ENCODE results near the gene NT5DC1. TPM values are rescaled to one million over a fixed set of nuclear protein-coding genes. Genes with fewer than 3 reads are reported as not detected.

Gene NT5DC1
- total RNA-seq, 1 experiment from 2014 or later, result 63.7 TPM

DNA sequence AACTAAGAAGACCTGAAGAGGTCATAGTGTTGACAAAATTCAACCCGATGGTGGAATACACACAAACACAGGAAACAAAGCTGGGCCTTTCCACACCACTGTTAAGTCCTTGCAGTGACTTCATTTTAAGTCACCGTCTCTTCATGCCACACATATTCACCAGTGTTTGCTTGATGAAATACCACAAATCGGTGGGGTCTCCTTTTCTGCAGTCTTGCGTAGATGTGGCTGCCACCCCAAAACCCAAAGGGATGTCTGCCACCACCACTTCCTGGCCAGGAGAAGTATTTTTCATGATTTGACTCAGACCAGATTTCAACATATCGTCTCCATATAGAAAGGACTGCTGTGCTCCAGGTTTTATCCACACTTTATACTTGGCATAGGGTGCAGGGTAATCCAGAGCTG lies 36.3 kb downstream of the NT5DC1 start:
- no peaks in the 10 kb centered on the region for H3K36me3 ChIP-seq (ENCODE audit: control insufficient read depth in 1 of 2, insufficient read depth in 2 of 2, low read length in 2 of 2)
- no peaks in the 10 kb centered on the region for H3K9me2 ChIP-seq (ENCODE audit: insufficient read depth)
- no peak for ATAC-seq
- H3K27ac ChIP-seq (ENCODE audit: low read depth, low read length), result no peak overlapping the region
- no peak overlapping the region for H3K4me2 ChIP-seq (ENCODE audit: low read length)
- POLR2A ChIA-PET, result no interaction called here
- H3K27me3 ChIP-seq (ENCODE audit: insufficient read depth, low read length), result no peaks in the 10 kb centered on the region
- TF ChIP-seq, protein P1, sequence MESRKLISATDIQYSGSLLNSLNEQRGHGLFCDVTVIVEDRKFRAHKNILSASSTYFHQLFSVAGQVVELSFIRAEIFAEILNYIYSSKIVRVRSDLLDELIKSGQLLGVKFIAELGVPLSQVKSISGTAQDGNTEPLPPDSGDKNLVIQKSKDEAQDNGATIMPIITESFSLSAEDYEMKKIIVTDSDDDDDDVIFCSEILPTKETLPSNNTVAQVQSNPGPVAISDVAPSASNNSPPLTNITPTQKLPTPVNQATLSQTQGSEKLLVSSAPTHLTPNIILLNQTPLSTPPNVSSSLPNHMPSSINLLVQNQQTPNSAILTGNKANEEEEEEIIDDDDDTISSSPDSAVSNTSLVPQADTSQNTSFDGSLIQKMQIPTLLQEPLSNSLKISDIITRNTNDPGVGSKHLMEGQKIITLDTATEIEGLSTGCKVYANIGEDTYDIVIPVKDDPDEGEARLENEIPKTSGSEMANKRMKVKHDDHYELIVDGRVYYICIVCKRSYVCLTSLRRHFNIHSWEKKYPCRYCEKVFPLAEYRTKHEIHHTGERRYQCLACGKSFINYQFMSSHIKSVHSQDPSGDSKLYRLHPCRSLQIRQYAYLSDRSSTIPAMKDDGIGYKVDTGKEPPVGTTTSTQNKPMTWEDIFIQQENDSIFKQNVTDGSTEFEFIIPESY (IDR thresholded peaks at IDR 0.05; ENCODE audit: extremely low read depth, insufficient replicate concordance, low read length), result no peak
- TF ChIP-seq CBX3 (IDR thresholded peaks at IDR 0.05; ENCODE audit: low read depth), result no peak
- TF ChIP-seq, protein P2, sequence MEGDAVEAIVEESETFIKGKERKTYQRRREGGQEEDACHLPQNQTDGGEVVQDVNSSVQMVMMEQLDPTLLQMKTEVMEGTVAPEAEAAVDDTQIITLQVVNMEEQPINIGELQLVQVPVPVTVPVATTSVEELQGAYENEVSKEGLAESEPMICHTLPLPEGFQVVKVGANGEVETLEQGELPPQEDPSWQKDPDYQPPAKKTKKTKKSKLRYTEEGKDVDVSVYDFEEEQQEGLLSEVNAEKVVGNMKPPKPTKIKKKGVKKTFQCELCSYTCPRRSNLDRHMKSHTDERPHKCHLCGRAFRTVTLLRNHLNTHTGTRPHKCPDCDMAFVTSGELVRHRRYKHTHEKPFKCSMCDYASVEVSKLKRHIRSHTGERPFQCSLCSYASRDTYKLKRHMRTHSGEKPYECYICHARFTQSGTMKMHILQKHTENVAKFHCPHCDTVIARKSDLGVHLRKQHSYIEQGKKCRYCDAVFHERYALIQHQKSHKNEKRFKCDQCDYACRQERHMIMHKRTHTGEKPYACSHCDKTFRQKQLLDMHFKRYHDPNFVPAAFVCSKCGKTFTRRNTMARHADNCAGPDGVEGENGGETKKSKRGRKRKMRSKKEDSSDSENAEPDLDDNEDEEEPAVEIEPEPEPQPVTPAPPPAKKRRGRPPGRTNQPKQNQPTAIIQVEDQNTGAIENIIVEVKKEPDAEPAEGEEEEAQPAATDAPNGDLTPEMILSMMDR (IDR thresholded peaks at IDR 0.05 in 2 of 3, conservative IDR thresholded peaks at IDR 0.05 in 1 of 3; ENCODE audit: borderline replicate concordance in 1 of 3, insufficient read depth in 1 of 3, low read depth in 2 of 3, low read length in 2 of 3), result no peak
- no peak for TF ChIP-seq TCF7L2 (IDR thresholded peaks at IDR 0.05; ENCODE audit: borderline replicate concordance, extremely low read depth, insufficient read depth, insufficient read length)
- TF ChIP-seq SIN3A (IDR thresholded peaks at IDR 0.05; ENCODE audit: low read depth), result no peak
- TF ChIP-seq SRF (IDR thresholded peaks at IDR 0.05; ENCODE audit: low read depth), result no peak
- TF ChIP-seq, protein P3, sequence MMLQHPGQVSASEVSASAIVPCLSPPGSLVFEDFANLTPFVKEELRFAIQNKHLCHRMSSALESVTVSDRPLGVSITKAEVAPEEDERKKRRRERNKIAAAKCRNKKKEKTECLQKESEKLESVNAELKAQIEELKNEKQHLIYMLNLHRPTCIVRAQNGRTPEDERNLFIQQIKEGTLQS (IDR thresholded peaks at IDR 0.05), result no peak
- intact Hi-C loops (cut with micrococcal nuclease), result no loop called here
- no peak overlapping the region for H2AFZ ChIP-seq (ENCODE audit: low read depth, low read length, poor library complexity, severe bottlenecking)
- no peaks in the 10 kb centered on the region for H3K4me1 ChIP-seq (ENCODE audit: control insufficient read depth in 1 of 2, insufficient read depth in 2 of 2, low read length in 2 of 2)
- DNase-seq (ENCODE audit: low read depth, low spot score), result no peak
- no peaks in the 10 kb centered on the region for H3K9me3 ChIP-seq (ENCODE audit: control insufficient read depth in 1 of 2, insufficient read depth in 1 of 2, low read depth in 1 of 2, low read length in 2 of 2)
- no peaks in the 10 kb centered on the region for H3K79me2 ChIP-seq (ENCODE audit: insufficient read depth, low read length)
- no peak overlapping the region for H3K4me3 ChIP-seq (replicated peaks in 1 of 2; ENCODE audit: low read depth in 1 of 2, low read length in 2 of 2)
- H4K20me1 ChIP-seq (ENCODE audit: insufficient read depth), result no peaks in the 10 kb centered on the region
- RAD21 ChIA-PET (ENCODE audit: low non-redundant PET in 1 of 2, low total read pairs in 2 of 2, uncharacterized antibody in 2 of 2, unreplicated experiment in 2 of 2), result no interaction called here
- no peak overlapping the region for H3K9ac ChIP-seq (ENCODE audit: low read length)
- CTCF ChIA-PET, result no interaction called here
- BruUV-seq (replicated peaks), result no TSS peak
